Loucy (cell line): ENCODE results near the gene HCN2.

Experiments
- CTCF ChIP-seq: fragments of 200-600 bp; sonication (generic); conservative IDR thresholded peaks from 2 replicates; pipeline ENCODE4 v1.5.1; 2014; ENCODE audit warnings: mild to moderate bottlenecking, antibody characterized with exemption, low read length
- EZH2phosphoT487 ChIP-seq: fragments of 200-600 bp; IDR thresholded peaks from 2 replicates; pipeline ENCODE4 v1.6.1; 2018; ENCODE audit warnings: antibody characterized with exemption, mild to moderate bottlenecking, moderate library complexity, borderline replicate concordance

GRCh38 chr19:540867-541637 lies 48.6 kb upstream of the HCN2 start:
- TF ChIP-seq CTCF (no peak), EZH2phosphoT487 (no peak)
